H9 (cell line): ENCODE results near the gene CERS5. TPM values are rescaled to one million over a fixed set of nuclear protein-coding genes. Genes with fewer than 3 reads are reported as not detected.

Source experiments
- DNase-seq: peaks from one replicate; pipeline ENCODE4 v3.0.0-alpha.2; 2017
- H2AFZ ChIP-seq: one replicate; pipeline ENCODE4 v1.6.1; 2013; ENCODE audit warnings: mild to moderate bottlenecking, low read length, control low read depth, moderate library complexity
- H2AK5ac ChIP-seq: 2 replicates; pipeline ENCODE4 v1.6.1; 2013; ENCODE audit warnings: low read length, control low read depth, mixed read lengths; ENCODE audit not compliant: insufficient read length
- H2BK120ac ChIP-seq: one replicate; pipeline ENCODE4 v1.6.1; 2013; ENCODE audit warnings: low read depth, mild to moderate bottlenecking, low read length, control low read depth, inconsistent platforms; ENCODE audit not compliant: poor library complexity, severe bottlenecking
- H2BK12ac ChIP-seq: 2 replicates; pipeline ENCODE4 v1.6.1; 2013; ENCODE audit warnings: low read length, control low read depth, mixed read lengths, low read depth; ENCODE audit not compliant: insufficient read length
- H2BK15ac ChIP-seq: 2 replicates; pipeline ENCODE4 v1.6.1; 2013; ENCODE audit warnings: low read depth, low read length, control low read depth
- H2BK20ac ChIP-seq: one replicate; pipeline ENCODE4 v1.6.1; 2013; ENCODE audit warnings: low read depth, mild to moderate bottlenecking, low read length, control low read depth, inconsistent platforms; ENCODE audit not compliant: poor library complexity, severe bottlenecking
- H2BK5ac ChIP-seq: 2 replicates; pipeline ENCODE4 v1.6.1; 2013; ENCODE audit warnings: low read length, control low read depth, mixed read lengths; ENCODE audit not compliant: insufficient read length
- H3K14ac ChIP-seq: 2 replicates; pipeline ENCODE4 v1.6.1; 2013; ENCODE audit warnings: low read length, control low read depth; ENCODE audit not compliant: insufficient read depth
- H3K18ac ChIP-seq: 2 replicates; pipeline ENCODE4 v1.6.1; 2013; ENCODE audit warnings: low read depth, mild to moderate bottlenecking, mixed read lengths, low read length, control low read depth; ENCODE audit not compliant: insufficient read length
- H3K23ac ChIP-seq: 2 replicates; pipeline ENCODE4 v1.6.1; 2013; ENCODE audit warnings: low read length, control low read depth, mixed read lengths, low read depth; ENCODE audit not compliant: insufficient read length
- H3K23me2 ChIP-seq: 2 replicates; pipeline ENCODE4 v1.6.1; 2013; ENCODE audit warnings: low read depth, mild to moderate bottlenecking, mixed read lengths, low read length, control low read depth; ENCODE audit not compliant: insufficient read length, poor library complexity, severe bottlenecking
- H3K27ac ChIP-seq: 2 replicates; pipeline ENCODE4 v1.5.1; 2013; ENCODE audit warnings: low read length, control low read depth, mixed read lengths, low read depth; ENCODE audit not compliant: insufficient read length
- H3K27me3 ChIP-seq: 2 replicates; pipeline ENCODE4 v1.6.1; 2013; ENCODE audit warnings: low read length, control low read depth, inconsistent platforms; ENCODE audit not compliant: insufficient read depth
- H3K4ac ChIP-seq: 2 replicates; pipeline ENCODE4 v1.6.1; 2013; ENCODE audit warnings: low read depth, mild to moderate bottlenecking, control low read depth, inconsistent platforms, low read length, moderate library complexity
- H3K4me1 ChIP-seq: 2 replicates; pipeline ENCODE4 v1.6.1; 2013; ENCODE audit warnings: low read length, control low read depth, inconsistent platforms; ENCODE audit not compliant: insufficient read depth
- H3K4me2 ChIP-seq: 2 replicates; pipeline ENCODE4 v1.6.1; 2013; ENCODE audit warnings: low read length, control low read depth, mixed read lengths; ENCODE audit not compliant: insufficient read length, insufficient read depth
- H3K56ac ChIP-seq: 2 replicates; pipeline ENCODE4 v1.6.1; 2013; ENCODE audit warnings: low read depth, mild to moderate bottlenecking, mixed read lengths, low read length, control low read depth; ENCODE audit not compliant: insufficient read length
- H3K79me1 ChIP-seq: 2 replicates; pipeline ENCODE4 v1.6.1; 2013; ENCODE audit warnings: low read depth, mild to moderate bottlenecking, moderate library complexity, low read length, control low read depth, inconsistent platforms; ENCODE audit not compliant: insufficient read depth, poor library complexity, severe bottlenecking
- H3K79me2 ChIP-seq: 2 replicates; pipeline ENCODE4 v1.6.1; 2013; ENCODE audit warnings: low read length, control low read depth, inconsistent platforms; ENCODE audit not compliant: insufficient read depth
- H3K9ac ChIP-seq: 2 replicates; pipeline ENCODE4 v1.6.1; 2013; ENCODE audit warnings: low read length, control low read depth, mixed read lengths; ENCODE audit not compliant: insufficient read length; ENCODE audit errors: extremely low read depth
- H3K9me3 ChIP-seq: one replicate; pipeline ENCODE4 v1.6.1; 2013; ENCODE audit warnings: low read depth, low read length, inconsistent platforms; ENCODE audit not compliant: control insufficient read depth
- H3T11ph ChIP-seq: one replicate; pipeline ENCODE4 v1.6.1; 2013; ENCODE audit warnings: mild to moderate bottlenecking, low read length, control low read depth, inconsistent platforms
- H4K20me1 ChIP-seq: one replicate; pipeline ENCODE4 v1.6.1; 2013; ENCODE audit not compliant: control insufficient read depth, insufficient read length, insufficient read depth
- H4K5ac ChIP-seq: 2 replicates; pipeline ENCODE4 v1.6.1; 2013; ENCODE audit warnings: low read depth, mild to moderate bottlenecking, mixed read lengths, low read length, control low read depth; ENCODE audit not compliant: insufficient read length
- H4K8ac ChIP-seq: replicated peaks from 2 replicates; pipeline ENCODE4 v1.6.1; 2013; ENCODE audit warnings: low read length, control low read depth, mixed read lengths, low read depth; ENCODE audit not compliant: insufficient read length
- H4K91ac ChIP-seq: 2 replicates; pipeline ENCODE4 v1.6.1; 2013; ENCODE audit warnings: low read depth, mild to moderate bottlenecking, moderate library complexity, mixed read lengths, low read length, control low read depth; ENCODE audit not compliant: insufficient read length
- H3K27ac Mint-ChIP-seq, 3 experiments: 2 replicates in 2 of 3; 3 replicates in 1 of 3; pipeline ENCODE4 v1.8.0; 2020 to 2021; ENCODE audit warnings: mixed read lengths in 3 of 3, mild to moderate bottlenecking in 1 of 3, moderate library complexity in 1 of 3
- H3K27me3 Mint-ChIP-seq: 2 replicates; pipeline ENCODE4 v1.8.0; 2021; ENCODE audit warnings: low read depth, mild to moderate bottlenecking, moderate library complexity, mixed read lengths
- H3K36me3 Mint-ChIP-seq, 3 experiments: 2 replicates in 2 of 3; 3 replicates in 1 of 3; pipeline ENCODE4 v1.8.0; 2020 to 2021; ENCODE audit warnings: low read depth in 3 of 3, mixed read lengths in 3 of 3; ENCODE audit not compliant: insufficient read depth in 1 of 3
- H3K4me1 Mint-ChIP-seq, 2 experiments: 2 replicates each; pipeline ENCODE4 v1.8.0; 2020; ENCODE audit warnings: mixed read lengths in 2 of 2
- H3K4me3 Mint-ChIP-seq, 2 experiments: 2 replicates in 1 of 2; 3 replicates in 1 of 2; pipeline ENCODE4 v1.8.0; 2020 to 2021; ENCODE audit warnings: mild to moderate bottlenecking in 2 of 2, mixed read lengths in 2 of 2, moderate library complexity in 1 of 2
- H3K9me3 Mint-ChIP-seq, 2 experiments: 2 replicates in 1 of 2; 3 replicates in 1 of 2; pipeline ENCODE4 v1.8.0; 2020; ENCODE audit warnings: mild to moderate bottlenecking in 2 of 2, mixed read lengths in 2 of 2, moderate library complexity in 1 of 2
- CTCF ChIP-seq: fragments of 200-600 bp; sonication (generic); conservative IDR thresholded peaks from 3 replicates; pipeline ENCODE4 v1.8.0; 2021; ENCODE audit warnings: antibody characterized with exemption, mild to moderate bottlenecking
- WGBS: extraction: QIAGEN DNeasy Blood & Tissue Kit; methylation state at CpG from one replicate; pipeline ENCODE4 v1.1.7; 2013; ENCODE audit warnings: missing lambda C conversion rate, low lambda C conversion rate, mixed read lengths; ENCODE audit not compliant: insufficient read length; ENCODE audit errors: extremely low coverage; 5-methylcytosine and 5-hydroxymethylcytosine counted together
- total RNA-seq: library from RNA; stranded (reverse); gene quantifications from 2 replicates; pipeline ENCODE4 v1.2.1, GENCODE V29; 2021

Gene CERS5
- total RNA-seq, 1 experiment from 2014 or later = 68.8 TPM

- no peaks in the 10 kb centered on the region for H3K9me3 ChIP-seq
- Mint-ChIP-seq H3K4me3 (no peak overlapping the region), H3K9me3 (no peaks in the 10 kb centered on the region), H3K36me3 (peaks cover 2 to 25% (median 9%) of the 10 kb centered on the region in 3 experiments; a peak in 5 of 7 replicates), H3K27me3 (no peaks in the 10 kb centered on the region), H3K27ac (no peak overlapping the region), H3K4me1 (0 out of 4 replicates have a peak, but pooled peaks cover 0 to 2% of the 10 kb centered on the region in 2 experiments)
- no peak overlapping the region for H4K8ac ChIP-seq
- no peak overlapping the region for H3K18ac ChIP-seq
- H3K4me1 ChIP-seq = no peaks in the 10 kb centered on the region
- no peak overlapping the region for H3K14ac ChIP-seq
- no CpG with 5 or more reads among the region's 2 CpGs for WGBS
- no peaks in the 10 kb centered on the region for H3K79me2 ChIP-seq
- H3K79me1 ChIP-seq = peaks cover 3% of the 10 kb centered on the region
- no peak overlapping the region for H2AK5ac ChIP-seq
- no peak overlapping the region for H2BK5ac ChIP-seq
- no peak overlapping the region for H3K27ac ChIP-seq
- H2BK120ac ChIP-seq = no peak overlapping the region
- H3K4ac ChIP-seq = no peak overlapping the region
- TF ChIP-seq CTCF = no peak
- H3T11ph ChIP-seq = no peak overlapping the region
- H3K56ac ChIP-seq = no peak overlapping the region
- H4K5ac ChIP-seq = no peak overlapping the region
- no peaks in the 10 kb centered on the region for H4K20me1 ChIP-seq
- H4K91ac ChIP-seq = no peak overlapping the region
- no peak overlapping the region for H2BK20ac ChIP-seq
- no peak overlapping the region for H3K4me2 ChIP-seq
- no peak for DNase-seq
- H3K23ac ChIP-seq = no peak overlapping the region
- H2AFZ ChIP-seq = no peak overlapping the region
- no peak overlapping the region for H2BK12ac ChIP-seq
- no peaks in the 10 kb centered on the region for H3K23me2 ChIP-seq
- H3K27me3 ChIP-seq = no peaks in the 10 kb centered on the region
- no peak overlapping the region for H3K9ac ChIP-seq
- no peak overlapping the region for H2BK15ac ChIP-seq
These were observed 47.8 kb downstream of the CERS5 start for GRCh38 chr12:50119387-50119786.
